KOPT-K1 (cell line): ENCODE results near the gene ZNF652.

Experiments
- H3K27ac ChIP-seq: fragments of 200-600 bp; sonication (generic); 2 replicates; pipeline ENCODE4 v1.5.1; 2016; ENCODE audit warnings: antibody characterized with exemption, mild to moderate bottlenecking, low read depth, low read length; ENCODE audit not compliant: poor library complexity, severe bottlenecking
- H3K36me3 ChIP-seq: fragments of 200-600 bp; sonication (generic); 2 replicates; pipeline ENCODE4 v1.5.1; 2017; ENCODE audit warnings: antibody characterized with exemption, mild to moderate bottlenecking, low read length, moderate library complexity; ENCODE audit not compliant: insufficient read depth
- H3K9me3 ChIP-seq: fragments of 200-600 bp; sonication (generic); 2 replicates; pipeline ENCODE4 v1.5.1; 2017; ENCODE audit warnings: antibody characterized with exemption, low read length, mild to moderate bottlenecking; ENCODE audit not compliant: insufficient read depth, poor library complexity, severe bottlenecking

The ZNF652 gene

GRCh38 chr17:49361902-49362722 is at the start of gene ZNF652:
Gene ZNF652, minus strand, starts transcription at chr17:49362250. Its CDS starts 44,525 bp downstream, at chr17:49317725.
- no peaks in the 10 kb centered on the region for H3K36me3 ChIP-seq
- no peaks in the 10 kb centered on the region for H3K9me3 ChIP-seq
- peak within 1 kb of the TSS; percentile 71 for H3K27ac ChIP-seq

GRCh38 chr17:49409066-49409465 is 47.0 kb upstream of the ZNF652 start:
- H3K36me3 ChIP-seq: peaks cover 91% of the 10 kb centered on the region
- H3K9me3 ChIP-seq: no peaks in the 10 kb centered on the region
- H3K27ac ChIP-seq: no peak overlapping the region

DNA sequence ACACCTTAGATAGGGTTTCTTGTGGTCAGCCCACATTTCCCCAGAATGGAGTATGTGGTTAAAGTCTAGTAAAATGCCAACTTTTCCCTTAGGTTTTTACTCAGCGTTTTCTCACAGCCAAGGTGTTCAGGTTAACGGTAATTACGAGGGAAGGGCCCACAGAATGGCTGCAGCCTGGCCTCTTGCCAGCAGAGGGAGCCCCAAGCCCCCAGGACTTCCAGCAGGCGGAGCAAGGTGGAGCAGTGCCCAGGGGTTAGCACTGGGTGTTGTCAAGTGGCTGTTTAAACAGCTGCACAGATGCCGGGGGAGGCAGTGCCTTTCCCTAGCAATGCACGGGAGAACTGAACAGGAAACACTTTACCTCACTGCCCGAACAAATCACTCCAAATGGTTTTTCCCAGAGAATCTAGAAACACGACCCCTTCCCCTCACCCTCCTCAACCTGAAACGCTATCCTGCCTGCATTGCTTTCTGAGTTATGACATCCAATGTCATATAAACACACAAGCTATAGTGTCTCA is 46.0 kb upstream of the ZNF652 start:
- Histone ChIP-seq H3K9me3 (no peaks in the 10 kb centered on the region), H3K27ac (no peak overlapping the region), H3K36me3 (peaks cover 100% of the 10 kb centered on the region)

- Histone ChIP-seq H3K27ac (no peak overlapping the region), H3K9me3 (no peaks in the 10 kb centered on the region), H3K36me3 (peaks cover 100% of the 10 kb centered on the region)
Measured at GRCh38 chr17:49407086-49407485, 45.0 kb upstream of the ZNF652 start.

- no peak overlapping the region for H3K27ac ChIP-seq
- no peaks in the 10 kb centered on the region for H3K9me3 ChIP-seq
- H3K36me3 ChIP-seq: peaks cover 100% of the 10 kb centered on the region
Measured at GRCh38 chr17:49406421-49407061, 44.5 kb upstream of the ZNF652 start.

DNA sequence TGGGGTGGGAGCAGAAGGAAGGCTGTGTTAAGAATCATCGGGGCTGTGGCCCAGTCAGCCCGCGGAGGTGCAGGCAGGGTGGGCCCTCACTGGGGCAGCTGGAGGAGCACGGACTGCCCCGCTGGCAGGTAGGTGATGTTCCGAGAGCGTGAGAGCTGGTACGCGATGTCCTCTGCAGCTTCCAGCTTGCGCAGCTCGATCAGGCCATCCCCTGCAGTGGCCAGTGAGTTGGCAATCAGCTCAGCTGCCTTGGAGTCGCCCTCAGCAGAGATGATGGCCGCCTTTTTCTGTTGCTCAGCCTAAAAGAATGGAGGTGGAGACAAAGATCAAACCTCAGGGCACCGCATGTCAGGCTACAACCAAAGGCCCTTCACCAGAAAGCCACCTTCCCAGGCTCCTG is 42.9 kb upstream of the ZNF652 start:
- Histone ChIP-seq H3K27ac (no peak overlapping the region), H3K9me3 (no peaks in the 10 kb centered on the region), H3K36me3 (peaks cover 84% of the 10 kb centered on the region)

- Histone ChIP-seq H3K27ac (no peak overlapping the region), H3K9me3 (no peaks in the 10 kb centered on the region), H3K36me3 (peaks cover 78% of the 10 kb centered on the region)
Measured at GRCh38 chr17:49404361-49404760, 42.3 kb upstream of the ZNF652 start.

DNA sequence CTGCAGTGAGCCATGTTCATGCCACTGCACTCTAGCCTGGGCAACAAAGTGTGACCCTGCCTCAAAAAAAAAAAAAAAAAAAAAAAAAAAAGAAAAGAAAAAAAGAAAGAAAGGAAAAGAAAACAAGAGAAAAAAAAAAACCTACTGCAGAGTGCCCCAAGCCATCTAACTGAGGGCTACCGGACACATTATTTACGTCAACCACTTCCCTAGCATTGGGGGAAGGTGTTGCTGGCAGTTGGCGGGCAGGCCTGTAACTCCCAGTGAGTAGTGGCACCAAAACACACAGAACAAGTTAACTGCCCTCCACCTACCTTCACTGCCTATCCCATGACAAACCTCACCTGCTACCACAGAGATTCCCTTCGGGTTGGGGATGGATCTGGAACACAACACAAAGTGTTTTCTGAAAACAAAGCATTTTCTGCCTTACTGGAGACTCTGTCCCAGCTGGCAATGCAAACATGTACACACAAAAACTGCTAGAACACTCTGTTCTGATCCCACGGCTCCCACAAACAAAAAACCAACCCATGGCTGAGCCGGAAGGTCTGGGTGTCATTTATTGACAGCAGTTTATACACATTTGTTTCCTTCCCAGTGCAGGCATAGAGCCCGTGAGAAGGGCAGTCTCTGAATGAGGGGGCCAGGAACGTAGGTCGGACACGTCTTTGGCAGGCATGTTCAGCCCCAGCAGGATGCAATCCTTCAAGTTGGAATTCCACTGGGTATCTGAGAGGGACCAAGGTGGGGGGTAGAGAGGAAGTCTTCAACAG is 41.7 kb upstream of the ZNF652 start:
- no peak overlapping the region for H3K27ac ChIP-seq
- no peaks in the 10 kb centered on the region for H3K9me3 ChIP-seq
- H3K36me3 ChIP-seq: peaks cover 72% of the 10 kb centered on the region

GRCh38 chr17:49402706-49403105 is 40.7 kb upstream of the ZNF652 start:
- H3K9me3 ChIP-seq: no peaks in the 10 kb centered on the region
- H3K27ac ChIP-seq: no peak overlapping the region
- peaks cover 62% of the 10 kb centered on the region for H3K36me3 ChIP-seq

- H3K9me3 ChIP-seq: no peaks in the 10 kb centered on the region
- peaks cover 56% of the 10 kb centered on the region for H3K36me3 ChIP-seq
- no peak overlapping the region for H3K27ac ChIP-seq
Measured at GRCh38 chr17:49401971-49402611, 40.0 kb upstream of the ZNF652 start.

DNA sequence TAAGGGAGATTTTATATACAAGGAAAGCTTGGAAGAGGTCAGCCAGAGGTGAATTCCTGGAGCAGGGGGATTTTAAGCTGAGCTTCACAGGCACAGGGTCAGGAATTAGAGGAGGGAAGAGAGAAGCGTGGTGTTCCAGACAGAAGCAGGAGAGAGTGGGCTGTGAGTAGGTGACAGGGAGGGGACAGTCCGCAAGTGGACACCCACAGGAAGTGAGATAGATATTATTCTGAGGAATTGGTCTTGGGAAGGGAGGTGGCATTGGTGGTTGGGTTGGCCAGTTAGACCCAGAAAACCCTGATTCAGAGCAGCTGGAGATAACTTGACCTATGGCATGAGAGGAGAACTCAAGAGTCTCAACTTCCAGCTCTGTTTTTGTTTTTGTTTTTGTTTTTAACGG is 37.9 kb upstream of the ZNF652 start:
- H3K27ac ChIP-seq: no peak overlapping the region
- H3K9me3 ChIP-seq: no peaks in the 10 kb centered on the region
- H3K36me3 ChIP-seq: peaks cover 35% of the 10 kb centered on the region

- Histone ChIP-seq H3K27ac (no peak overlapping the region), H3K9me3 (no peaks in the 10 kb centered on the region), H3K36me3 (peaks cover 10% of the 10 kb centered on the region; the same call in 1 of the 2 replicates)
Measured at GRCh38 chr17:49397586-49397985, 35.5 kb upstream of the ZNF652 start.

- no peak overlapping the region for H3K27ac ChIP-seq
Measured at GRCh38 chr17:49393491-49394255, 31.6 kb upstream of the ZNF652 start.

More at GRCh38 chr17:49393491-49394255, 31.6 kb upstream of the ZNF652 start:
- no peaks in the 10 kb centered on the region for H3K9me3 ChIP-seq
- H3K36me3 ChIP-seq: no peaks in the 10 kb centered on the region
